Vagina (tissue), 2 donors: ENCODE results near the gene FAM186B.

Source experiments
- POLR2A ChIP-seq, 2 donors: fragments of 450-650 bp; IDR thresholded peaks; one replicate each; pipeline ENCODE4 v1.6.1; 2017; ENCODE audit warnings: antibody characterized with exemption in 2 of 2, mild to moderate bottlenecking in 2 of 2, moderate library complexity in 2 of 2
- POLR2AphosphoS5 ChIP-seq, 2 donors: sonication (generic); formaldehyde crosslinking; IDR thresholded peaks; one replicate each; pipeline ENCODE4 v1.9.0; 2017; ENCODE audit warnings: antibody characterized with exemption in 2 of 2, mild to moderate bottlenecking in 2 of 2, low read depth in 1 of 2; ENCODE audit not compliant: insufficient read depth in 1 of 2
- TF ChIP-seq, protein P1 (sequence below), 3 experiments: fragments of 450-650 bp in 2 of 3; fragments of 200-600 bp in 1 of 3; sonication (generic) in 1 of 3; IDR thresholded peaks; one replicate each; pipeline ENCODE4 v1.5.1; 2017 to 2019; ENCODE audit warnings: antibody characterized with exemption in 3 of 3, mild to moderate bottlenecking in 2 of 3, moderate library complexity in 2 of 3

DNA sequence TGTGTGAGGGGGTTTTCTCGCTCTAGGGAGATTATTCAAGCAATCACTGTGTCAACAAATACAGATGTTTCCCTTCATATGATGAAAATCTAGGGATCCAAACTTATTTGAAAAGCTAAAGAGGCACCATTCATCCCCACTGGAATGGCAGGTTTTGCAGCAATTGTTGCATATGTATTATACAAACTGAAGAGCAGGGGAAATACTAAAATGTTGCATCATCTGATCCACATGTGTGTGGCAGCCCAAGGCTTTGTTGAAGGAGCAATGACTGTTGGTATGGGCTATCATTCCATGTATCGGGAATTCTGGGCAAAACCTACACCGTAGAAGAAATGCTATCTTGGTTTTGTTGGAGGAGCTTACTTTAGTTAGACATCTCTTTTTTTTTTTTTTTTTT is 13.8 kb upstream of the FAM186B start:
- TF ChIP-seq, protein P1, sequence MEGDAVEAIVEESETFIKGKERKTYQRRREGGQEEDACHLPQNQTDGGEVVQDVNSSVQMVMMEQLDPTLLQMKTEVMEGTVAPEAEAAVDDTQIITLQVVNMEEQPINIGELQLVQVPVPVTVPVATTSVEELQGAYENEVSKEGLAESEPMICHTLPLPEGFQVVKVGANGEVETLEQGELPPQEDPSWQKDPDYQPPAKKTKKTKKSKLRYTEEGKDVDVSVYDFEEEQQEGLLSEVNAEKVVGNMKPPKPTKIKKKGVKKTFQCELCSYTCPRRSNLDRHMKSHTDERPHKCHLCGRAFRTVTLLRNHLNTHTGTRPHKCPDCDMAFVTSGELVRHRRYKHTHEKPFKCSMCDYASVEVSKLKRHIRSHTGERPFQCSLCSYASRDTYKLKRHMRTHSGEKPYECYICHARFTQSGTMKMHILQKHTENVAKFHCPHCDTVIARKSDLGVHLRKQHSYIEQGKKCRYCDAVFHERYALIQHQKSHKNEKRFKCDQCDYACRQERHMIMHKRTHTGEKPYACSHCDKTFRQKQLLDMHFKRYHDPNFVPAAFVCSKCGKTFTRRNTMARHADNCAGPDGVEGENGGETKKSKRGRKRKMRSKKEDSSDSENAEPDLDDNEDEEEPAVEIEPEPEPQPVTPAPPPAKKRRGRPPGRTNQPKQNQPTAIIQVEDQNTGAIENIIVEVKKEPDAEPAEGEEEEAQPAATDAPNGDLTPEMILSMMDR (IDR thresholded peaks at IDR 0.05), result no peak
- TF ChIP-seq POLR2AphosphoS5 (IDR thresholded peaks at IDR 0.05; ENCODE audit: insufficient read depth in 1 of 2, low read depth in 1 of 2), result no peak
- TF ChIP-seq POLR2A (IDR thresholded peaks at IDR 0.05), result no peak
